CD14-positive monocyte (primary cell): Measurements from ENCODE around the gene BANF1. TPM values are rescaled to one million over a fixed set of nuclear protein-coding genes. Genes with fewer than 3 reads are reported as not detected.

Experiments used
- DNase-seq, 3 donors: peaks; one replicate each; pipeline ENCODE4 v3.0.0-alpha.2; 2011 to 2022
- H2AFZ ChIP-seq: 2 replicates; pipeline ENCODE4 v1.6.0; 2012; ENCODE audit warnings: mild to moderate bottlenecking, low read depth, low read length, inconsistent platforms; ENCODE audit not compliant: insufficient read depth, poor library complexity, severe bottlenecking
- H3K27ac ChIP-seq, 2 donors: 1 replicate in 1 of 2; 2 replicates in 1 of 2; pipeline ENCODE4 v1.5.1; 2012 to 2013; ENCODE audit warnings: low read length in 2 of 2, control low read depth in 1 of 2, inconsistent platforms in 1 of 2, low read depth in 1 of 2, mild to moderate bottlenecking in 1 of 2
- H3K27me3 ChIP-seq, 2 donors: one replicate each; pipeline versions ENCODE4 v1.6.0 to v1.6.1; 2011 to 2013; ENCODE audit warnings: low read length in 2 of 2; ENCODE audit not compliant: control insufficient read depth in 2 of 2, insufficient read depth in 2 of 2
- H3K36me3 ChIP-seq, 2 donors: replicated peaks in 1 of 2; 1 replicate in 1 of 2; 2 replicates in 1 of 2; pipeline versions ENCODE4 v1.5.1 to v1.6.1; 2012 to 2013; ENCODE audit warnings: low read length in 2 of 2, control low read depth in 1 of 2, inconsistent platforms in 1 of 2, mild to moderate bottlenecking in 1 of 2; ENCODE audit not compliant: insufficient read depth in 2 of 2, control insufficient read depth in 1 of 2
- H3K4me1 ChIP-seq, 2 donors: 1 replicate in 1 of 2; 2 replicates in 1 of 2; pipeline versions ENCODE4 v1.5.1 to v1.6.1; 2012 to 2013; ENCODE audit warnings: low read length in 2 of 2, control low read depth in 1 of 2, inconsistent platforms in 1 of 2, mild to moderate bottlenecking in 1 of 2, moderate library complexity in 1 of 2; ENCODE audit not compliant: insufficient read depth in 2 of 2, control insufficient read depth in 1 of 2
- H3K4me2 ChIP-seq: replicated peaks from 2 replicates; pipeline ENCODE3; 2012; ENCODE audit warnings: low read length, moderate library complexity, mild to moderate bottlenecking; ENCODE audit not compliant: poor library complexity, severe bottlenecking; ENCODE audit errors: extremely low read depth
- H3K4me3 ChIP-seq, 3 experiments: fragments of 200-600 bp in 1 of 3; sonication (generic) in 1 of 3; replicated peaks in 1 of 3; 1 replicate in 2 of 3; 2 replicates in 1 of 3; pipeline ENCODE4 v1.5.1; 2011 to 2013; ENCODE audit warnings: low read length in 3 of 3, mild to moderate bottlenecking in 3 of 3, control low read depth in 2 of 3, low read depth in 2 of 3, inconsistent platforms in 1 of 3, moderate library complexity in 1 of 3
- H3K79me2 ChIP-seq: 2 replicates; pipeline ENCODE4 v1.6.0; 2012; ENCODE audit warnings: mild to moderate bottlenecking, control low read depth, inconsistent platforms, low read length, moderate library complexity; ENCODE audit not compliant: insufficient read depth
- H3K9ac ChIP-seq: 2 replicates; pipeline ENCODE4 v1.6.0; 2017; ENCODE audit warnings: low read length, mild to moderate bottlenecking; ENCODE audit not compliant: insufficient read depth, poor library complexity, severe bottlenecking
- H3K9me3 ChIP-seq, 2 donors: replicated peaks in 1 of 2; 1 replicate in 1 of 2; 2 replicates in 1 of 2; pipeline versions ENCODE4 v1.5.1 to v1.6.1; 2012 to 2013; ENCODE audit warnings: low read length in 2 of 2, control low read depth in 1 of 2; ENCODE audit not compliant: control insufficient read depth in 1 of 2, insufficient read depth in 1 of 2
- H4K20me1 ChIP-seq: 2 replicates; pipeline ENCODE4 v1.6.0; 2012; ENCODE audit warnings: mild to moderate bottlenecking, low read length, control low read depth, moderate library complexity; ENCODE audit not compliant: insufficient read depth
- H3K27ac Mint-ChIP-seq, 7 donors: one replicate each; pipeline ENCODE4 v1.8.0; 2020; ENCODE audit warnings: mild to moderate bottlenecking in 7 of 7, mixed read lengths in 7 of 7, moderate library complexity in 6 of 7, inconsistent platforms in 2 of 7
- H3K27me3 Mint-ChIP-seq, 3 donors: one replicate each; pipeline ENCODE4 v1.8.0; 2021 to 2022; ENCODE audit warnings: low read depth in 3 of 3, mild to moderate bottlenecking in 3 of 3, mixed read lengths in 3 of 3, moderate library complexity in 3 of 3, inconsistent platforms in 1 of 3
- H3K36me3 Mint-ChIP-seq, 2 donors: one replicate each; pipeline ENCODE4 v1.8.0; 2020; ENCODE audit warnings: mixed read lengths in 2 of 2, inconsistent platforms in 1 of 2, mild to moderate bottlenecking in 1 of 2
- H3K4me1 Mint-ChIP-seq: one replicate; pipeline ENCODE4 v1.8.0; 2020; ENCODE audit warnings: mild to moderate bottlenecking, mixed read lengths
- H3K4me3 Mint-ChIP-seq, 2 donors: one replicate each; pipeline ENCODE4 v1.8.0; 2020; ENCODE audit warnings: mild to moderate bottlenecking in 2 of 2, mixed read lengths in 2 of 2, moderate library complexity in 1 of 2
- H3K9me3 Mint-ChIP-seq, 7 donors: one replicate each; pipeline ENCODE4 v1.8.0; 2020 to 2022; ENCODE audit warnings: mixed read lengths in 7 of 7, mild to moderate bottlenecking in 6 of 7, moderate library complexity in 6 of 7, inconsistent platforms in 2 of 7
- CTCF ChIP-seq: fragments of 200-600 bp; IDR thresholded peaks from one replicate; pipeline ENCODE4 v1.8.0; 2022; ENCODE audit warnings: antibody characterized with exemption, mild to moderate bottlenecking
- WGBS: methylation state at CpG from one replicate; pipeline ENCODE4 v1.1.5; 2013; ENCODE audit warnings: missing lambda C conversion rate; ENCODE audit not compliant: insufficient coverage; 5-methylcytosine and 5-hydroxymethylcytosine counted together
- intact Hi-C, 2 donors: fragments of 100-400 bp; cut with micrococcal nuclease; formaldehyde crosslinking; loops; one replicate each; pipeline versions ENCODE4 v1.15.0 to v1.15.1; 2023
- polyA plus RNA-seq, 3 donors: library from polyadenylated mRNA; depleted of rRNA in 1 of 3; unstranded in 2 of 3; stranded (reverse) in 1 of 3; fragments of 300-500 nt in 2 of 3; fragments of >200 nt in 1 of 3; fragmentation: Illumina TruSeq in 2 of 3; gene quantifications; 1 replicate in 2 of 3; 2 replicates in 1 of 3; pipeline ENCODE4 v1.2.3, GENCODE V29; 2012 to 2021

BANF1 gene
- polyA plus RNA-seq, 3 donors: 79.9 to 175 (median 142) TPM

- H3K4me3 ChIP-seq: peak overlapping the region in 1 of 3 experiments; percentile 69
- TF ChIP-seq CTCF: no peak
- H3K27ac Mint-ChIP-seq: peak overlapping the region; percentile 77 to 96 (median 91)
- peaks cover 0 to 2% (median 0%) of the 10 kb centered on the region in 7 donors for H3K9me3 Mint-ChIP-seq
- peak overlapping the region; percentile 68 for H2AFZ ChIP-seq
- peaks cover 33% of the 10 kb centered on the region for H3K4me1 Mint-ChIP-seq
- no peaks in the 10 kb centered on the region for H3K9me3 ChIP-seq
- peaks cover 8 to 9% of the 10 kb centered on the region in 2 donors for H3K36me3 ChIP-seq
- peak overlapping the region; percentile 43 to 77 for H3K4me3 Mint-ChIP-seq
- H3K27me3 Mint-ChIP-seq: peaks cover 9 to 11% (median 10%) of the 10 kb centered on the region in 3 donors
- H3K9ac ChIP-seq: peak overlapping the region; percentile 69
- DNase-seq: peak in 2 of 3 donors; percentile 6 to 24
- peaks cover 35 to 36% of the 10 kb centered on the region in 2 donors for H3K4me1 ChIP-seq
- peaks cover 20 to 29% of the 10 kb centered on the region in 2 donors for H3K36me3 Mint-ChIP-seq
- peak overlapping the region; percentile 70 for H3K4me2 ChIP-seq
- intact Hi-C loops: loop anchor here in 1 of 2 donors (5.0 kb wide), 1 partner anchor 33 kb away; no protein-coding TSS in a partner anchor
- peaks cover 0 to 4% of the 10 kb centered on the region in 2 donors for H3K27me3 ChIP-seq
- H4K20me1 ChIP-seq: no peaks in the 10 kb centered on the region
- WGBS: 91% methylated on average over 5 of the region's 8 CpGs
- peaks cover 11% of the 10 kb centered on the region for H3K79me2 ChIP-seq
- H3K27ac ChIP-seq: peak overlapping the region; percentile 31 to 91
These were observed 17.9 kb downstream of the BANF1 start for GRCh38 chr11:66020212-66020611.

- Histone ChIP-seq H4K20me1 (no peaks in the 10 kb centered on the region), H3K4me1 (peaks cover 31 to 32% of the 10 kb centered on the region in 2 donors), H3K27ac (peak overlapping the region; percentile 31 to 91), H3K4me2 (peak overlapping the region; percentile 70), H3K36me3 (peaks cover 8 to 9% of the 10 kb centered on the region in 2 donors), H3K9ac (peak overlapping the region; percentile 69), H3K4me3 (peak overlapping the region in 2 of 3 experiments; percentile 18 to 69), H3K9me3 (no peaks in the 10 kb centered on the region), H2AFZ (peak overlapping the region; percentile 68), H3K79me2 (peaks cover 11% of the 10 kb centered on the region), H3K27me3 (peaks cover 0 to 4% of the 10 kb centered on the region in 2 donors)
- peak overlapping the region; percentile 65 to 77 for H3K4me3 Mint-ChIP-seq
- H3K27me3 Mint-ChIP-seq: peaks cover 9 to 11% (median 10%) of the 10 kb centered on the region in 3 donors
- WGBS: 57% methylated on average over 15 of the region's 25 CpGs
- intact Hi-C loops: loop anchor here in 1 of 2 donors (5.0 kb wide), 1 partner anchor 33 kb away; no protein-coding TSS in a partner anchor
- peak; percentile 90 to 96 (median 95) for DNase-seq
- peaks cover 31% of the 10 kb centered on the region for H3K4me1 Mint-ChIP-seq
- H3K27ac Mint-ChIP-seq: peak overlapping the region; percentile 77 to 96 (median 91)
- no peak for TF ChIP-seq CTCF
- H3K36me3 Mint-ChIP-seq: peaks cover 20 to 26% of the 10 kb centered on the region in 2 donors
- H3K9me3 Mint-ChIP-seq: peaks cover 0 to 2% (median 0%) of the 10 kb centered on the region in 7 donors
These were observed 18.5 kb downstream of the BANF1 start for GRCh38 chr11:66020618-66021357.
